Suppressor macrophage (primary cell): ENCODE measurements around the gene VPS35.

Source experiments
- DNase-seq, 4 experiments: peaks; one replicate each; pipeline ENCODE4 v3.0.0-alpha.2; 2020 to 2022
- total RNA-seq, 17 experiments: gene quantifications; one replicate each; lab custom pipeline; 2026; ENCODE audit warnings: mixed read lengths in 6 of 17, inconsistent platforms in 3 of 17; lab: John Stamatoyannopoulos, UW

VPS35 gene
- 69.5 to 301 (median 204) reads per million in 17 experiments for total RNA-seq

- peak; percentile 99 to 100 (median 100) for DNase-seq
Observed at GRCh38 chr16:46688654-46689364, at the start of gene VPS35. VPS35 (minus strand) TSS chr16:46689178; CDS start chr16:46689133, 45 bp downstream.

GRCh38 chr16:46737621-46738214 lies 48.7 kb upstream of the VPS35 start:
- DNase-seq: no peak

- DNase-seq: no peak
Observed at GRCh38 chr16:46736695-46737094, 47.7 kb upstream of the VPS35 start.

GRCh38 chr16:46733319-46733830 lies 44.4 kb upstream of the VPS35 start:
- no peak for DNase-seq

GRCh38 chr16:46732561-46732960 lies 43.6 kb upstream of the VPS35 start:
- DNase-seq: no peak

- DNase-seq: no peak
Observed at GRCh38 chr16:46731691-46732555, 42.9 kb upstream of the VPS35 start.

GRCh38 chr16:46730801-46731690 lies 42.1 kb upstream of the VPS35 start:
- no peak for DNase-seq

- DNase-seq: no peak
Observed at GRCh38 chr16:46730126-46730525, 41.1 kb upstream of the VPS35 start.

GRCh38 chr16:46729326-46729995 lies 40.5 kb upstream of the VPS35 start:
- DNase-seq: no peak

- DNase-seq: no peak
Observed at GRCh38 chr16:46728806-46729205, 39.8 kb upstream of the VPS35 start.

- no peak for DNase-seq
Observed at GRCh38 chr16:46727630-46728029, 38.7 kb upstream of the VPS35 start.

GRCh38 chr16:46727184-46727583 lies 38.2 kb upstream of the VPS35 start:
- no peak for DNase-seq

- DNase-seq: no peak
Observed at GRCh38 chr16:46721885-46722284, 32.9 kb upstream of the VPS35 start.

GRCh38 chr16:46720619-46721018 lies 31.6 kb upstream of the VPS35 start:
- no peak for DNase-seq

- DNase-seq: no peak
Observed at GRCh38 chr16:46719528-46719927, 30.6 kb upstream of the VPS35 start.

- DNase-seq: no peak
Observed at GRCh38 chr16:46718214-46718613, 29.2 kb upstream of the VPS35 start.

GRCh38 chr16:46717692-46718091 lies 28.7 kb upstream of the VPS35 start:
- no peak for DNase-seq

- no peak for DNase-seq
Observed at GRCh38 chr16:46715769-46716305, 26.9 kb upstream of the VPS35 start.

GRCh38 chr16:46714797-46715591 lies 26.0 kb upstream of the VPS35 start:
- no peak for DNase-seq

GRCh38 chr16:46713634-46714033 lies 24.7 kb upstream of the VPS35 start:
- DNase-seq: no peak
